ELR (cell line): ENCODE measurements around the gene XPO1.
A peak's percentile ranks its signal among the peaks of the same experiment; 100 is the strongest.
"Not testable (repeated sequence)": the region's sequence is repeated elsewhere in the genome, so short reads cannot be mapped to it uniquely, and the experiment has no call there.

Experiments
- DNase-seq: peaks from one replicate; pipeline ENCODE4 v3.0.0-alpha.2; 2015; ENCODE audit warnings: low read depth

The XPO1 gene, protein sequence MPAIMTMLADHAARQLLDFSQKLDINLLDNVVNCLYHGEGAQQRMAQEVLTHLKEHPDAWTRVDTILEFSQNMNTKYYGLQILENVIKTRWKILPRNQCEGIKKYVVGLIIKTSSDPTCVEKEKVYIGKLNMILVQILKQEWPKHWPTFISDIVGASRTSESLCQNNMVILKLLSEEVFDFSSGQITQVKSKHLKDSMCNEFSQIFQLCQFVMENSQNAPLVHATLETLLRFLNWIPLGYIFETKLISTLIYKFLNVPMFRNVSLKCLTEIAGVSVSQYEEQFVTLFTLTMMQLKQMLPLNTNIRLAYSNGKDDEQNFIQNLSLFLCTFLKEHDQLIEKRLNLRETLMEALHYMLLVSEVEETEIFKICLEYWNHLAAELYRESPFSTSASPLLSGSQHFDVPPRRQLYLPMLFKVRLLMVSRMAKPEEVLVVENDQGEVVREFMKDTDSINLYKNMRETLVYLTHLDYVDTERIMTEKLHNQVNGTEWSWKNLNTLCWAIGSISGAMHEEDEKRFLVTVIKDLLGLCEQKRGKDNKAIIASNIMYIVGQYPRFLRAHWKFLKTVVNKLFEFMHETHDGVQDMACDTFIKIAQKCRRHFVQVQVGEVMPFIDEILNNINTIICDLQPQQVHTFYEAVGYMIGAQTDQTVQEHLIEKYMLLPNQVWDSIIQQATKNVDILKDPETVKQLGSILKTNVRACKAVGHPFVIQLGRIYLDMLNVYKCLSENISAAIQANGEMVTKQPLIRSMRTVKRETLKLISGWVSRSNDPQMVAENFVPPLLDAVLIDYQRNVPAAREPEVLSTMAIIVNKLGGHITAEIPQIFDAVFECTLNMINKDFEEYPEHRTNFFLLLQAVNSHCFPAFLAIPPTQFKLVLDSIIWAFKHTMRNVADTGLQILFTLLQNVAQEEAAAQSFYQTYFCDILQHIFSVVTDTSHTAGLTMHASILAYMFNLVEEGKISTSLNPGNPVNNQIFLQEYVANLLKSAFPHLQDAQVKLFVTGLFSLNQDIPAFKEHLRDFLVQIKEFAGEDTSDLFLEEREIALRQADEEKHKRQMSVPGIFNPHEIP (N-terminal part only)

DNA sequence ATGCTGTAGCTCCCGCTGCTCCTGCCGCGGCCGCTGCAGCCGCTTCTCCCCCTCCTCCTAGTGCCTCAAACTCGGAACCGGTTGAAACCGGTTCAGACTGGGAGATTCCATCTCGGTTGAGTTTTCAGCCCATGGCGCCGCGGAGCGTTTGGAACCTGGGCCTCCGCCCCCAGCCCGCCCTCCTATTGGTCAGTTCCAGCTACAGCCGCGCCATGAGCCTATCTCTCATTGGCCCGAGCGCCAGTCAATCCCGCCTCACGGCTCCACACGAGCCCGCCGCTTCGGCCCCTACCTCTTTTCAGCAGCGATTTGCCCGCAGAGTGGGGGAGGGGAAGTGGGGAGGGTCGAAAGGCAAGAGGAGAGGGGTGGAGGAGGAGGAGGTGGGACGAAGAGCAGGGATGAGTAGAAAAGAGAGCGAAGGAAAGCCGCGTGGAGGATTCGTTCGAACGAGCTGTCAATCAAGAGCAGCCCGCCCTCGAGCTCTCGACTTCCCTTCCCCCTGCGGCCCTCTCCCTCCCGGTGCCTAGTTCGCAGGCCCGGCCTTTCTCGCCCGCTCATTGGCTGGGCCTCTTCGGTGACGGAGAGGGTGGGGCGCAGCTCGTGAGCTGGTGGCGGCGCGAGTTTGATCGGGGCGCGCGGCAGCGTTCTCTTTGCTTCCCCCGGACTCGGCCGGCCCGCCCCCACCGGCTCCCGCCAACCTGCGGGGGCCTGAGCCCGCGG lies at the start of gene XPO1:
XPO1 (minus strand) TSS at position 157 of the 720 bp plus-strand sequence. CDS start 4,459 bp downstream, outside the sequence.
- DNase-seq, result peak; percentile 99

DNA sequence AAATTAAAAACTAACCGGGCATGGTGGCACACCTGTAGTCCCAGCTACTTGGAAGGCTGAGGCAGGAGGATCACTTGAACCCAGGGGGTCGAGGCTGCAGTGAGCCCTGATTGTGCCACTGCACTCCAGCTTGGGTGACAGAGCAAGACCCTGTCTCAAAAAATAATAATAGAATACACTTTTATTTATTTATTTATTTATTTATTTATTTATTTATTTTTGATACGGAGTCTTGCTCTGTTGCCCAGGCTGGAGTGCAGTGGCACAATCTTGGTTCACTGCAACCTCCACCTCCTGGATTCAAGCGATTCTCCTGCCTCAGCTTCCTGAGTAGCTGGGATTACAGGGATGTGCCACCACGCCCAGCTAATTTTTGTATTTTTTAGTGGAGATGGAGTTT lies 48.8 kb upstream of the XPO1 start:
- DNase-seq, result not testable (repeated sequence)

DNA sequence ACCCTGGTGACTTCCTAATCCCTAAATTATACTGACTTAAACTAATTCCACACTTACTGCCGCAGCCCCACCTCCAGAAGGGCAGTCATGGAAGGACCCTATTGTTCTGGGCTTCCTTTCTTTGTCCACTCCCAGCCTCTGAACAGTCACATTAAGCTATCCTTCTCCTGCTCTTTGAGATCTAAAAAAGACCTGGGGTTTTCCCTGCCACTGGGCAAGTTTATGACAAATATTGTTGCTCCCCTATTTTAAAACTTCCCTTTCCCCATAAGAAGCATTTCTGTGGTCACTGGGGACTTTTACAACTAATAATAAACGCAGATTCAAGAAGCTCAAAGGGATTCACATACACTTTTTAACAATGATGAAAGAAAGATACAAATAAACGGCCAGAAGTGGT lies 47.2 kb upstream of the XPO1 start:
- DNase-seq, result no peak

DNA sequence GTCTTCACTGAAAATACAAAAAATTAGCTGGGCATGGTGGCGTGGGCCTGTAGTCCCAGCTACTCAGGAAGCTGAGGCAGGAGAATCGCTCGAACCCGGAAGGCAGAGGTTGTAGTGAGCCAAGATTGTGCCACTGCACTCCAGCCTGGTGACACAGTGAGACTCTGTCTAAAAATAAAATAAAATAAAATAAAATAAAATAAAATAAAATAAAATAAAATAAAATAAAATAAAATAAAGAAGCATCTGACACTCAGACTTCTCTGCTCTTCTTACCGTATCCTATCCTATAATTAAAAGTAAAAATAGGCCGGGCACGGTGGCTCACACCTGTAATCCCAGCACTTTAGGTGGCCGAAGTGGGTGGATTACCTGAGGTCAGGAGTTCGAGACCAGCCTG lies 46.2 kb upstream of the XPO1 start:
- DNase-seq, result not testable (repeated sequence)

DNA sequence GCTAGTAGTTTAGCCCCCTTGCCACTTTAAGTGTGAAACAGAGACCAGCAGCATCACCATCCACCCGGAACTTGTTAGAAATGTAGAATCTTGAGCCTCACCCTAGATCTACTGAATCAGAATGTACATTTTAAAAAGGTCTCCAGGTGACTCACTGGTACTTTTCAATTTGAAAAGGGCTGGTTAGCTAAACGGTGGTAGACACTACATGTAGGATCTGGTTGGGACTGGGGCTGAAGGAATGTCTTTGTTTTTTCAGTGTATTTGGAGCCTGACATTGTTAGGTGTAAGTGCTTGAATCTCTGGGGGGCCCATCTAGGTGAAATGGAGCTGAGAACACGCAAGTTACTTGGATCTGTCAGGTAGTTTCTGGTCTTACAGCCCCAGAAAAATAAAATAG lies 44.0 kb upstream of the XPO1 start:
- DNase-seq, result no peak

DNA sequence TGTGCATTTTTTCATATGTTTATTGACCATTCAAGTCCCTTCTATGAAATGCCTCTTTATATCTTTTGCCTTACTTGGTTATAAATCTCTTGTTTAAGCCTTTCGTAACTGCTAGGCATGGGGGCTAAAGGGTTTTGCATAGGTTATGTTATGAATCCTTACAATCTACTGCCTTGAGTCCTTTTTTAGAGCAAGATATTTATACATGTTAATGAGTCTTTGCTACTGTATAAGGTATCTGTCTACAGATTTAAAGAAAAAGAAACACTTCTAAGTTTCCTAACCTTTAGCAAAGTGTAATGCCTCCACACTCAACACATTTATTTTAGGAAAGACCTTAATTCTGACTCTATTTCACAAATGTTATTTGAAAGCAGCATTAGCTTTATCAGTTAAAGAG lies 43.6 kb upstream of the XPO1 start:
- DNase-seq, result no peak

DNA sequence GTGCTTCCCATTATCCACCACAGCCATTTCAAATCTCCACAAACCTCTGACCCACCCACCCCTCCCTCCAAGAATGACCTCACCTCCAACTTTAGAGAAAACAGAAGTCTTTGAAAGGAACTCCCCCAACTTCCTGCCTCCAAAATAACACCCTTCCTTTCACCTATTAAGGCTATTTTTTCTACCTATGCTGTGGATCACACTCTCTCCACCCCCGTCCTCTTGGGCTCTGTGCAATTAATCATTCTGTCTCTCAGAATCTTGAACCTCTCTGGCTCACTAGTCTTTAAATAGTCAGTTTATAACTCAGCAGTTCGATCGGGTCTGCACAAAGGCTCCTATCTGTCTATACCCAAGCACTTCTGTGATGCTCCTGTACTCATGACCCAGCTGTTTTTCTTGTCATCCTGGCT lies 37.3 kb upstream of the XPO1 start:
- no peak for DNase-seq

DNA sequence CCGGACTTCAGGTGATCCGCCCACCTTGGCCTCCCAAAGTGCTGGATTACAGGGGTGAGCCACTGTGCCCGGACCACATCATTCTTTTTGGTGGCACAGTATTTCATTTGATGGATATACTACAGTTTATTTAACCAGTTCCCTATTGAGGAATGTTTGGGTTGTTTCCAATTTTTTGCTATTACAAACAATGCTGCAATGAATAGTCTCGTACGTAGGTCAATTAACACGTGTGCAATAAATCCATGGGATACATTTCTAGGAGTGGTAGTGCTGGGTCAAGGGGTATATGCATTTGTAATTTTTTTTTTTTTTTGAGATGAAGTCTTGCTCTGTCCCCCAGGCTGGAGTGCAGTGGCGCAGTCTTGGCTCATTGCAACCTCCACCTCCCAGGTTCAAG lies 28.4 kb upstream of the XPO1 start:
- DNase-seq, result no peak

DNA sequence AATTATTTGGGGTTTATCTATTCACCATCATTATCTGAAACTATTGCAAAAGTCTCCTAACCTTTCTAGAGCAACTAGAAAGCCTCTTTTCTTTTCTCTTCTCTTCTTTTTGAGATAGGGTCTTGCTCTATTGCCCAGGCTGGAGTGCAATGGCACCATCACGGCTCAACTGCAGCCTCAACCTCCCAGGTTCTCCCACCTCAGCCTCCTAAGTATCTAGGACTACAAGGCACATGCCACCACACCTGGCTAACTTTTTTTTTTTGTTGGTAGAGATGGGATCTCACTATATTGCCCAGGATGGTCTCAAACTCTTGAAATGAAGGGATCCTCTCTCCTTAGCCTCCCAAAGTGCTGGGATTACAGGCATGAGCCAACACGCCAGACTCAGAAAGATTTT lies 24.5 kb upstream of the XPO1 start:
- DNase-seq, result no peak

DNA sequence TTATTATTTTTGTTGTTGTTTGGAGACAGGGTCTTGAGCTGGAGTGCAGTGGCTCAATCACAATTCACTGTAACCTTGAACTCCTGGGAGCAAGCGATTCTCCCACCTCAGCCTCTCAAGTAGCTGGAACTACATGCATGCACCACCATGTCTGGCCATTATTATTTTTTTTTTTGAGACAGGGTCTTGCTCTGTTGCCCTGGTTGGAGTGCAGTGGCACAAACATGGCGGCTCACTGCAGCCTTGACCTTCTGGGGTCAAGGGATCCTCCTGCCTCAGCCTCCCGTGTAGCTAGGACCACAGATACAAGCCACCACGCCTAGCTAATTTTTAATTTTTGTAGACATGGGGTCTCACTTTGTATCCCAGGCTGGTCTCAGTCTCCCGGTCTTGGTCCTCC lies 20.0 kb upstream of the XPO1 start:
- no peak for DNase-seq

DNA sequence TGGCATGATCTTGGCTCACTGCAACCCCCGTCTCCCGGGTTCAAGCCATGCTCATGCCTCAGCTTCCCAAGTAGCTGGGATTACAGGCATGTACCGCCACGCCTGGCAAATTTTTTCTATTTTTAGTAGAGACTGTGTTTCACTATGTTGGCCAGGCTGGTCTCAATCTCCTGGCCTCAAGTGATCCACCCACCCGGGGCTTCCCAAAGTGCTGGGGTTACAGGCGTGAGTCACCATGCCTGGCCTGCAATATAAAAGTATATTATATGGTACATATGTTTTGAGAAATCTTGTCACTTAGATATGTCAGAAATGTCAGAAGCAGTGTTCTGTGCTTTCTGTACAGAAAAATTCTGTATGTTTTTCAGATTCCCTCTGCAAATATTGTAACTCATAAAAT lies 19.2 kb upstream of the XPO1 start:
- DNase-seq, result peak; percentile 5

DNA sequence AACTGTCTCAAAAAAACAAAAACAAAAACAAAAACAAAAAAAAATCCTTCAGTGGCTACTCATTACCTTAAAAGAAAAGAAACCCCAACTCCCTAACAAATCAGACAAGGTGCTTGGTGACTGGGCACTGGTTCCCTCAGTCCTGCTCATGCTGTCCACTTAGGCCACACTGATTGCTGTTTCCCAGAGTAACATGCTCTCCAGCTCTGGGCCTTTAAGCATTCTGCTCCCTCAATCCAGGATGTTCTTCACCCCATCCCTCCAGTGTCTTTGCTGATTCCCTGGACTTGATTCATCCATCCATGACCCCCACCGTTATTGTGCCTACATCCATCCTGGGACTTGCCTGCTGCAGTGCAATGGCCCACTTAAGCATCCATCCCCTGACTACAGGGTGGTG lies 16.4 kb upstream of the XPO1 start:
- no peak for DNase-seq

DNA sequence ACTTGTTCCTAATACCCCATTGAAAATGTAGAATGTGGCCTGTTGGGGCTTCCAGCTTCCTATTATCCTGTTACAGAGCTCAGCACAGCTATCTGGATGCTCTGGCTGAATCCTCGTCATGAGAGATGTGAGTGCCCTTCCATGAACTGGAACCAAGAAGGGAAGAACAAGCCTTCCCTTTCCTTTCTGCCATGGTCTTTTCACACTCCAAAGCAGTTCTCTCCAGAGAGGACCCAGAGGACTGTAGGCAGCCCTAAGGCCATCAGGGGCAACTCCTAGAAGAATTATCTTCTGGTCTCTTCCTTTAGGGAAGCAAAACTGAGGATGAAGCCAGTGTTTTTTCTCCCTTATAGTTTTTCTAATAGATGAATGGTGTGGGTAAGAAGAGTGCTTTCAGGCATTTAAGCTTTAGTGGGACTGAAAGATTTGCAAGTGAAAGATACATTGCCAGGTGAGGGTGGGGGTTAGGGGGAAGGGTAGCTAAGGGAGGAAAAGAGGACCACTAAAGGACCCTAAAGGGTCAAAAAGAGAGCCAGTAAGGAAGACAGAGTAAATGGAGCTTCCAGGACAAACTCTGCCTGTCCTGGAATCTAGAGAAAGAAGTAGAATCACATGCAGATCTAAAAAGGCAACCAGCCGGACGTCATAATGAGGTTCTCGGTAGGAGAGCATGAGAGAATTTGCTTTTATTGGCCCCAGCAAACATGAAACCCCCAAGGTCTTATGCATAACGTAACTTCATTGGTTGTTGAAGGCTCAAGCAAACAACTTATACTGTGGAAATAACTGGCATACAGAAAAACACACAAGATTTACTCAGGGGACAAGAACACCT lies 12.4 kb upstream of the XPO1 start:
- DNase-seq, result no peak

DNA sequence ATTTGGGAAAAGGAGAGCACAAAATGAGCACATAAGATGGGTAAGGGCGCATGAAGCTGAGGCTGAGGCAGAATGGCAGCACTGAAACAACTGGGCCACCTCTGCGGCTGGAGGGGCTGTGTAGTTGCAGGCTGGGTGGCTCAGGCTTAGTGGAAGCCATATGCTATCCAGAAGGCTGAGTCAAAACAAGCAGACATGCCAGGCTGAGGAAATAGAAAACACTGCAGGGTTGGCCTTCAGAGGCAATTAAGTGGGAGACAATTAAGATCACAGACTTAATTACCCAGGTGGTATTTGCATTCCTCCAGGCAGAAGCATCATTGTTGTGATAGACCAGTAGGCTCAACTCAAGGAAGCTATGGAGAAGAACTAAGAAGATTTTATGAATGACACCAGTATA lies 11.4 kb upstream of the XPO1 start:
- no peak for DNase-seq

DNA sequence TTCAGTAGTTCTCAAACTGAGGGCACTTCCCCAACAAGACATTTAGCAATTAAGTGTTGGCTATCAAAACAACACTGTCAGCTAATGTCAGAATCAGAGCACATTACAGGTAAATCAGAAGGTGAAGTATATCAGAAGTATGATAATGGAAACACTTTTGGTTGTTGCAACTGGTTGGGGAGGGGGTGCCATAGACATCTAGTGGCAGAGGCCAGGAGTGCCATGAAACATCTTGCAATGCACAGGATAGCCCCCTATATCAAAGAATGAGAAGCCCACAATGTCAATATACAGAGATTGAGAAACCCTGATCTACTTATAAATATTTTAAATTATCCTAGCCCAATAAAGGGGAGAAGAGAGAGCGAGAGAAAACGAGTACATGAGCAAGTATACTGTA lies 4.9 kb upstream of the XPO1 start:
- DNase-seq, result no peak

DNA sequence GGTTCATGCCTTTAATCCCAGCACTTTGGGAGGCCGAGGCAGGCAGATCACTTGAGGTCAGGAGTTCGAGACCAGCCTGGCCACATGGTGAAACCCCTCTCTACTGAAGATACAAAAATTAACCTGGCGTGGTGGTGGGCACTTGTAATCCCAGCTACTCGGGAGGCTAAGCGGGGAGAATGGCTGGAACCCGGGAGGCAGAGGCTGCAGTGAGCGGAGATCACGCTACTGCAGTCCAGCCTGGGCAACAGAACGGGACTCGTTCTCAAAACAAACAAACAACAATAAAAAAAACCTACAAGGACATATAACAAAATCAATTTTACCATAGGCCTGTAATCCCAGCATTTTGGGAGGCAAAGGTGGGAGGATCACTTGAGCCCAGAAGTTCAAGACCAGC lies 2.0 kb upstream of the XPO1 start:
- DNase-seq, result not testable (repeated sequence)

DNA sequence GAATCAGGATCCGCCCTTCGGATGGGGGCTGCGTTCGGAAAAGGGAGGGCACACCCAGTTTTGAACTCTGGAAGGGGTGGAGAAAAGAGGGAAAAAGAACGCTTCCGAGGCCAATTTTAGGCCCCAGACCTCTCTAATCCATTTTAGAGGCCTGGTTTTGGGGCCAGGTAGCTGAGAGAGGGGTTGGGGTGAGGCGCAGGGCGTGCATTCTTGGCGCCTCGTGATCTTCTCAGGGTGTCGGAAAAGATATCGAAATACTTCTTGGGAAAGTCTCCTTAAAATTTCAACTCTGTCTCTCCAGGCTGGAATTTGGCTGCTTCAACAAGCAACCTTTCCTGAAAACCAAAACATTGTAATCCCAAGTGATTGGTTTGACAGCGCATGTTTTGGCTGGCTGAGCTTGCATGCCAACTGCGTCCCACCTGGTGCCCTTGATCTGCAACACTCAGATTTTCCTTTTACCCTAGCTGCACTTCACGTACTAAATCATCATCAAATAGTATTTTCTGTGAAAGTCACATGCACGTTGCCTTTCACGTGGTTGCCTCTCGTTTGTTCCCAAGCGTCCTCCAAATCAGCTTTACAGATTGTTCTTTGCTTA lies 864 bp upstream of the XPO1 start:
- peak; percentile 24 for DNase-seq

DNA sequence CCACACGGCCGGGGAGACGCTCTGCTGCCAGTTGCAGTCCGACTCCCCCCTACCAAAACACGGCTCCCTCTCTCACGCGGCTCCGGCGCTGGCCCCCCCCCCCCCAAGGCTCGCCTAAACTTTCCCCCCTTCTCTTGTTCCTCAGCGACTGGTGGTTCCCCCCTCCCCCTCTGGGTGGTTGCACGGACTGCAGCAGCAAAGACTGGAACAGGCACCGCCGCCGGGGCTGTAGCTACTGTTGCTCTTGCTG lies 281 bp downstream of the XPO1 start:
- DNase-seq, result no peak

DNA sequence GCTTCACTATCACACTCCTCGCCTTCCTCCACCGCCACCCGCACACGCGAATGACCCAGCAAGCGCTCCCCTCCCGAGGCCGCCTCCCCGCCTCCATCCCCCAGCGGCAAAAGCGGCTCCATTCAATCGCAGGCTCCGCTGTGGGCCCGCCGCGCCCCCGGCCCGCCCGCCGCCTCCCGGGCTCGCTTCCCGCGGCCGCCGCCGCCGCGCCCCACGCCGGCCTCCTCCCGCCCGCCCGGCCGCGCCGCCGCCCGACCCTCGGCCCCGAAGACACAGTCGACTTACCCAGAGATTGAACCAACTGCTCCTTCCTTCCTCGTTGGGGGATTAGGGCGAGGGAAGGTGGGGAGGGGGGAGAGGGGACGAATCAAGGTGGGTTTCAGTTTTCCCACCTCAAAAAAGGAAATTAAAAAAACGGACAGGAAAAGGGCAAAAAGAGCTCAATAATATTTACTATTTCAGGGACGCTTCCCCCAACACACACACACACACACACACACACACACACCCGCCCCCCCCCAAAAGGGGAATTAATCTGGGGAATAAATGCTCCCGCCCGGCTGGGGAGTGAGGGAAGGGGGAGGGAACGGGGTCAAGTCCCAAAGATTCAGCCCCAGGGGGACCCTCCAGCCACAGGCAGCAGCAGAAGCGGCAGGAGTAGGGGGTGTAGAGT lies 743 bp downstream of the XPO1 start:
- DNase-seq, result peak; percentile 37

DNA sequence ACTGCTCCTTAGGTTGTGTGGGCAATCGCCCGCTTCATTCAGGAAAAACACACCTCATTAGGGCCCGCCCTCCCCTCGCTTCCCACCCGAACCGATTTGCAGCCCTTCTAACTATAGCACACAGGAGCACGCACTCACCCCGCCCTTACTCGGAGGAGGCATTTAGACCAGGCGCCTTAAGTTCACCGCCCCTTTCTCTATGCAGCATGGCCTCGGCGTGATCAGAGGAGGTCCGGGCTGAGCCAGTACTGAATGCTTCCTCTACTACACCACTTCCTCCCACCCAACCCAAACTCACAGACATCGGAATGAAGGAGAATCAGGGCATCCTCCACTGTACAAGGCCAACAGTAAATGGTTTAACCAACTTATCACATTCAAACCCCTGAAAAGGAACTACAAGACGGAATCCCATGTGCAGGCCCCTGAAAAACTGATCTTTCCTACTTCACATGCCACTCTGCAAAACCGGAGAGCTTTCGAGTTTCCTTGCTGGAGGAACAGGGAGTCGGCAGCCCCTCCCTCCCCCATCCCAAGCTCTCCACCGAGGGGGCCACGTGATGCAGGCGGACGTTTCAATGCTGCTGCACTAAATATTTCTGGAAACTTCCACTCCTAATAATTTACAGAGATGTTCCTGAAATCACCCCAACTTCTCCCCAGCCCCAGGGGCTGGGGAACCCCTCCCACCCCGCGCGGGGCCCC lies 1.4 kb downstream of the XPO1 start:
- peak; percentile 95 for DNase-seq
